ENCODE data around the gene NDUFA12.

NDUFA12 gene

DNA sequence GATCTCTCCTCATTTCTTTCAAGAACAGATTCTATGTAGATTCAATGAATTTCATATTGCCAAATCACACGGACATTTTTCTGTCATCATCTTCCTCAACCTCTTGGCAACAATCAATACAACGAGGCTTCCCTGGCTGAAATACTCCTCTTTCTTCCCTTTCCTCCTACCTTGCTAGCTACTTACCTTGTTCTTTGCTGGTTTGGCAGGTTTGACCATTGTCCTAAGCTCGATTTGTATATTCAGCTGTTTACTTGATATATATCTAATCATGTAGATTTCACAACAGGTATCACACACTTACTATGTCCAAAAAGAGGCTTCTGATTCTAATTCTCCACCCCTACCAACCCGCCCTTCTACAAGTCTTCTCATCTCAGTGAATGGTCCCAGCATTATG lies 23.6 kb downstream of the NDUFA12 start:
- no peak for DNase-seq

DNA sequence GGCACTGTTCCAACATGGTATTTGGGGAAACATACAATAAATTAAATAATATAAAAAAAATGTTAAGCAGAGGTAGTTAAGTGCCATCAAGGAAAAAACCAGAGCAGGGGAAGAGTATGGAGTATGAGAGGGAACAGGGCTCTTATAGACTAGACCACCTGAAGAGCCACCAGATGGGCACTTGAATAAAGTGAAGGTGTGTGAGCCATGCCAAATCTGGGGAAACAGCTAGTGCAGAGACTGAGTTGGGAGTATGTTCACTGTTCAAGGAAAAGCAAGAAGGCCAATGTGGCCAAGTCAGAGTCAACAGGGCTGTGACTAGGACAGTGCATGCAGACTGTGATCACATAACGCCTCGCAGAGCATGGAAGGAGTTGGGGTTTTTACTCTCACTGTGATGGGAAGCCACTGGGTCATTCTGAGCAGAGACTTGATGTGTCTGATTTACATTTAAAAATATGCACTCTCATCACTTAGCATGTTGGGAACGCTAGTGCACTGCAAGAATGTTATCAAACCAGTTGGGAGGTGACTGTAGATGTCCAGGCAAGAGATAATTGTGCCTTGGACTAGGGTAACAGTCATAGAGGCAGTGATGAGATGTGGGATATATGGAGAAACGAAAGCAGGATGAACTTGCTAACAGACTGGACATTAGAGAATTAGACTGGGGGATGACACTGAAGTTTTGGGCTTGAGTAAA lies 25.6 kb downstream of the NDUFA12 start:
- DNase-seq: peak in 1 of 2 experiments; percentile 33

DNA sequence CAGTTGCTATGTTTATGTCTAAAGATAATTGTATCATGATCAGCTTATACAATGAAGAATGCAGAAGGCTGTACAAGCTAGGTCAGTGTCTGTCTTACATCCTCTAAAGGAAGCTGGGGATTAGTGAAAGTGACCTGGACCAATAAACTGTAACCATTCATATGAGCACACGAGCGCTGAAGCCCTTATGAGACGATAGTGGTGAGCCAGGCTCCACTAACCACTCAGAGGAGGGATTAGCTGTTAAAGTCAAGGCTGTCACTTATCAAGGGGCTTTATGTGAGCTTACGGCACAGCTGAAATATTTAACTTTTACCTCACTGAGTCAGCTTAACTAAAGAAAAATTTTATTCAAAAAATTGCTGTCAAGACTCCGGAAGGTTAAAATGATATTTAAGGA lies 30.3 kb downstream of the NDUFA12 start:
- no peak for DNase-seq

DNA sequence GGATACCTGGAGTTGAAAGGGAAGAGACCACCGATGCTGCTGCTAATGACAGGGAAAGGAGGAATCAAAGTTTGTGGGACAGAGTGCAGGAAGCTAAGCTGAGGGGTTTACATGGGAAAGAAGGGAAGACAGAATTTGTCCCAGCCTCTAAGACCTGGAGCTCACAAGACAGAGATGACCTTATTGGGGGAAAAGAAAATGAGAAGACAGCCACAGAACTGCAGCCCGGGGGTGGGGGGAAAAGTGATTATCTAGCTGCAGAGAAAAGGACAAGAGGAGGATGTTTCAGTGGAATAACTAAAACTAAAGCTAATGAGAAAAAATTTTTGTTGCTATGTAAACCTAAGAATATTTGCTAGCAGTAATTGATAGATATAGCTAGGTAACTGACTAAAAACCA lies 30.7 kb downstream of the NDUFA12 start:
- DNase-seq: no peak

- DNase-seq: no peak
Observed at GRCh38 chr12:94971923-94972322, 31.6 kb downstream of the NDUFA12 start.

DNA sequence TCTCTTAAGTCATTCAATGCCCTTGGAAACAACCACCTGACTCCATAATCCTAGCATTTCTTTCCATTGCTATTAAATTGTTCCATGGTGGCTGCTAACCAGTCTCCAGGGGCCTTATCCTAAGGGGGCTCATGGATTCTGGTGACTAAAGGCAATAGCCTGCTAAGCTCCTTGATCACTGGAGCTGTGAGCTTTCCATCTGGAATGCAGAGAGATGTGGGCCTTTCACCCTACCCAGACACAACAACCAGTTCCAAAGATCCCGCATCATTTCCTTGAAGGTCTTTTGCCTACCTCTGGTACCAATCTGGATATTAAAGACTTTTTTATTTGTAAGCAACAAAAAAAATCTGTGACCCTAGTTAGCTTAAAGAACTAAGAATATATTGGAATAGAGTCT lies 32.9 kb downstream of the NDUFA12 start:
- no peak for DNase-seq

DNA sequence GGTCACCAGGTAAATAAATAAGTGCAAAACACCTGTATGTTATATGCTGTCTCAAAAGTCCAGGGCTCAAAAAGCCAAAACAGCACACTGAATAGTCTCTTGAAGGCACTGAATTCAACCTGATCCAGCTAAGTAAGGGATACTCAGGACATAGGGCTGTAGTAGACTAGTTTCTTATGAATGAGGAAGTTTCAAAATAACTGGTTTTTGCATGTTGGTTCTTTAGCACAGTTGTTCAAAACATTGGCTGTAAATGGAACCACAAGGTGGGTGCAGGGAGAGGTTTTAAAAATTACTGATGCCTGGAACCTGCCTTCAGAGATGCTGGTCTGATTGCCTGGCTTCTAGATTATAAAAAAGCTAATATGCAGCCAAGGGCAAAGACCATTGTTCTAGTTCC lies 34.1 kb downstream of the NDUFA12 start:
- DNase-seq: no peak

DNA sequence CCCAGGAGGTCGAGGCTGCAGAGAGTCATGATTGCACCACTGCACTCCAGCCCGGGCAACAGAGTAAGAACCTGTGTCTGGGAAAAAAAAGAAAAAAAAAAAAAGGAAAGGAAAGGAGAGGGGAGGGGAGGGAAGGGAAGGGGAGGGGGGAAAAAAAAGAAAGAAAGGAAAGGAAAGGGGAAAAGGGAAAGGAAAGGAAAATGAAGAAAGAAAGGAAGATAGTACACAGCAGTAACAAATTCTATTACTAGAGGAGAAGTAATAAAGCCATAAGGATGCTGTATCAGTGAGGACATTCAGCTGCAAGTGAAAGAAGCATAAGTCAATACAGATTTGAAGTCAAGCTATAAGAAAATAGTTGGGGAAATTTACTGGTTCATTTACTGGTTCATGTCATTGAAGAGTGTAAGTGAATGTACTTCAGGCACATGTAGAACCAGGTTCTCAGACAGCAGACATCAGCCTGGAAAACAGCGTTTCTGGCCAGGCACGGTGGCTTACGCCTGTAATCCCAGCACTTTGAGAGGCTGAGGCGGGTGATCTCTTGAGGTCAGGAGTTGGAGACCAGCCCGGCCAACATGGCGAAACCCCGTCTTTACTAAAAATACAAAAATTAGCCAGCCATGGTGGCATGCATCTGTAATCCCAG lies 37.4 kb downstream of the NDUFA12 start:
- no peak for DNase-seq

- no peak for DNase-seq
Observed at GRCh38 chr12:94963649-94964048, 39.8 kb downstream of the NDUFA12 start.

DNA sequence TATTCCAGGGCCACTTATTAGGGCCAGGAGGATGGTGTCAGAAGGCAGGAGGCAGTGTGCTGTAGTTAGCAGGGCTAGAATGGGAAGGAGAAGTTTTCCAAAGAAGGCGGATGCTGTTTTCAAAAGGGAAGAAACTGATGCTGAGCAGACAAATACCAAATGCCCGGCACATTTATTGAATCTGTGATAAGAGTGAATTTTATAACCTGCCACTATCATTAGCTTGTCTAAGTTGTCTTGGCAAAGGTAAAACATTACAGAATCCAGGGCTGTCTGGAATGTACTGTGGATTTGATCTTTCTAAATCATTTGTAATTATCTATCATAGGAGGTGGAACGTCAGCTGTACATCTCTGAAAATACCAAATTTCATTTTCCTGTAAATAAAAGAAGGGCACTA lies 40.8 kb downstream of the NDUFA12 start:
- DNase-seq: no peak

- DNase-seq: no peak
Observed at GRCh38 chr12:94961911-94962310, 41.6 kb downstream of the NDUFA12 start.

DNA sequence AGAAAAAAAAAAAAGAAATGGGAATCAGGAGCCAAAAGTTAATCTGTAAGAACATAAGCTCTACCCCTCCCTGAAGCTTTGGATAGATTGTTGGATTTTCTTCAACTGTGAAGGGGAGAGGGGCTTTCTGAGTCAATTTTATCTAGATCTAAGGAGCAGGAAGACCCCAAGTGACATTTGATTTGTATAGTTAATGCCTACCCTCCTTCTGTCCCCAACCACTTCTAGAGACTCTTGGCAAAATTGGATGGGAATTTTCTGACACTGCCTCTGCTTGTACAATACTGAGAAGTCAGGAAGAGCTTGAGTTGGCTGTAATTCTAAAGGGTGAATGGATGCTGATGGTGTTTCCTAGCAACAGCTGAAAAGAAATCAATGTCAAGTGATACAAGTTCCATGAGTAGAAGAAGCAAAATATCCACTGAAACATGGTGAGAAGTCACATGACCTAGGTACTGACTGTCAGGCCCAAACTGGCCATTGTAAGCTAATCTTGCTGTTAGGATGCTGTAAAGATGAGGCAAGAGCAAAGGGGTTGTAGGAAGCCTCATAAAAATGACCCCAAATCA lies 42.2 kb downstream of the NDUFA12 start:
- DNase-seq: no peak

GRCh38 chr12:94957006-94957405 lies 46.5 kb downstream of the NDUFA12 start:
- DNase-seq: no peak

GRCh38 chr12:94954948-94955592 lies 48.4 kb downstream of the NDUFA12 start:
- DNase-seq: no peak

- DNase-seq: no peak
Observed at GRCh38 chr12:94954029-94954685, 49.3 kb downstream of the NDUFA12 start.

- DNase-seq: no peak
Observed at GRCh38 chr12:94952325-94952724, 51.2 kb downstream of the NDUFA12 start.

DNA sequence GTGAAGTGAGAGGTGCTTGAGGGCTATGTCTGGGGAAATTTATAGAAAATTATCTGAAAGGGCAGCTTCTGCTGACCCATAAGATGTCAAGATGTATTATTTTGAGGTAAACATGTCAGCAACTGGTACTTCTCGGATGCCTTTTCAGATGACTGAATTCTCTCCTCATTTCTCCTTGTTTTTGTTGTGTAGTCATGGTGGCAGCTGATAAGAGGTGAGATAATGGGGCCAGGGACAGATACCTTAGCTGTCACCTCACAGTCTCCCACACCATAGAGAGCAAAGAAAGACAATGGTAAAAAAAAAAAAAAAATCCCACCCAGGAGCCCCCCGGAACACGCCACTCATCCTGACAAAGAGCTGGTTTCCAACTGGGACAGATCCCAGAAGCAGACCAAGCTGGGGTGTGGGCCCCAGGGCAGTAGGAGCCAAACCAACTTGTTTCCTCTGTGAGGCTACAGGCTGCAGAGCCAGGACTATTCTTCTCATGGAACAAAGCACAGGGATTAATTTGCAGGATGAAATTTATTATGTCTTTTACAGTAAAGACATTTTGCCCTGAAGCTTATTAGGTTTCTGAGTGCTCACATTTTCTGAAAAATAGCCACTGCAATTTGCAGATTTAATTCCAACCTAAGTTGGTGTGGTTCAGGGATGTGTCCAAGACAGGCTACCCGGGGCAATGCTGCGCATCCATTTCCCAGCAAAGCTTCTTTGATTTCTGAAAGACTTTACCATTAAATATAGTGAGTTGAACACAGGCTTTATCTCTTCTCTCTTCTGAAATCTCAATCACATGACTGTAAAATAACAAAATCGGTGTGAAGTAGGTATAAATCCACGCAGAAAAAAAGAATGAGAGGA lies 52.2 kb downstream of the NDUFA12 start:
- DNase-seq: no peak

DNA sequence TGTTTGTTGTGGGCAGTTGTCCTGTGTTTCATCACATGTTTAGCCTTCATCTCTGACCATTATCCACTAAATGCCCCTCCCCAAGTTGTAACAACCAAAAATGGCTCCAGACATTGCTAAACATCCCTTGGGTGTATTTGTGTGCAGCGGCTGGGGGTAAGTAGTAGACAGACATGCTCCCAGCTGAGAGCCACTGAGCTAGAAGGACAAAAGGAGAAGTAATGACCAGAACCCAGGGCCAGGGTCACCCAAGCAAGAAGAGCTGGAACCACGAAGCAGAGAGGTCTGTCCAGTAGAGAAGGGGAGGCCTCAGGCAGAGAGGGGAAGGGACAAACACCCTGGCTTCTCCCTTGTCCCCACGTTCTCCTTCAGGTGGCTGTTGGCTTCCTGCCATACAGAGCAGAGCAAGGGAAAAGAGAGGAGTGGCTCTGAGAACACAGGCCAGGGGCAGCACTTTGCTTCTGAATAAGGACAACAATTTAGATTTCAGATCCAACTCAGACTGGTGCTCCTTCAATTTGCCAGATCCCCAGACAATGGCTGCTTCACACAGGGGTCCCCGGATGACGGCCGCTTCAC lies 55.2 kb downstream of the NDUFA12 start:
- no peak for DNase-seq

DNA sequence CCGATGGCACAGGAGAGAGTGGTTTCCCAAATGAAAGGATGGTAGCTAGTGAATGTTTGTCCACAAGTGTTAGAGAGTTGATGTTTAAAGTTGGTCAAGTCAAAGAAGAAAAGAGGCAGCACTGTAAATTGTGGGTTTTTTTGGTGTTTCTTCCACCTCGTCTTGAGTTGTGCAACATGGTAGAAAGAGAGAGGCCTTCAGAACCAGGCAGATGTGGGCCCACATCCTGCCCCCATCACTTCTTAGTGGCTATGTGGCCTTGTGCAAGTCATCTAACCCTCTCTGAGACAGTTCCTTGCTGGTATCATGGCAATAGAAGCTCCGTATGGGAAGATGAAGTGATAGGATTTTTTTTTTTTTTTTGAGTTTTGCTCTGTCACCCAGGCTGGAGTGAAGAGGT lies 60.8 kb downstream of the NDUFA12 start:
- DNase-seq: no peak

GRCh38 chr12:94941440-94941862 lies 62.0 kb downstream of the NDUFA12 start:
- DNase-seq: peak in 1 of 2 experiments; percentile 7

GRCh38 chr12:94940771-94941170 lies 62.7 kb downstream of the NDUFA12 start:
- DNase-seq: no peak

GRCh38 chr12:94938583-94938982 lies 64.9 kb downstream of the NDUFA12 start:
- DNase-seq: no peak
